Chondrocyte (in vitro differentiated cells): ENCODE results near the gene UFSP2. TPM values are rescaled to one million over a fixed set of nuclear protein-coding genes. Genes with fewer than 3 reads are reported as not detected.

ENCODE experiments used
- DNase-seq: peaks from one replicate; pipeline ENCODE4 v3.0.0; 2021; ENCODE audit warnings: mixed read lengths, low spot score
- H3K27ac Mint-ChIP-seq: one replicate; pipeline ENCODE4 v1.8.0; 2021; ENCODE audit warnings: mild to moderate bottlenecking, moderate library complexity, mixed read lengths; ENCODE audit not compliant: unreplicated experiment
- H3K27me3 Mint-ChIP-seq: 2 replicates; pipeline ENCODE4 v1.8.0; 2021; ENCODE audit warnings: low read depth, mixed read lengths
- H3K36me3 Mint-ChIP-seq: 2 replicates; pipeline ENCODE4 v1.8.0; 2021; ENCODE audit warnings: low read depth, mixed read lengths
- H3K4me1 Mint-ChIP-seq: 2 replicates; pipeline ENCODE4 v1.8.0; 2021; ENCODE audit warnings: low read depth, mild to moderate bottlenecking, mixed read lengths
- H3K4me3 Mint-ChIP-seq: one replicate; pipeline ENCODE4 v1.8.0; 2021; ENCODE audit warnings: mild to moderate bottlenecking, moderate library complexity, mixed read lengths; ENCODE audit not compliant: unreplicated experiment
- H3K9me3 Mint-ChIP-seq: 2 replicates; pipeline ENCODE4 v1.8.0; 2021; ENCODE audit warnings: low read depth, mixed read lengths
- total RNA-seq: library from RNA; stranded (reverse); gene quantifications from 3 replicates; pipeline ENCODE4 v1.2.1, GENCODE V29; 2021
- TF ChIP-seq, protein P1 (sequence below): fragments of 200-600 bp; sonication (generic); IDR thresholded peaks from 2 replicates; pipeline ENCODE4 v1.5.0; 2021; ENCODE audit warnings: antibody characterized with exemption, mild to moderate bottlenecking, moderate library complexity

The UFSP2 gene
- total RNA-seq, 1 donor from 2014 or later, result 33.0 TPM

- peaks cover 11% of the 10 kb centered on the region for H3K9me3 Mint-ChIP-seq
- peaks cover 14% of the 10 kb centered on the region for H3K36me3 Mint-ChIP-seq
- H3K4me1 Mint-ChIP-seq, result peaks cover 29% of the 10 kb centered on the region
- H3K4me3 Mint-ChIP-seq, result no peak overlapping the region
- TF ChIP-seq, protein P1, sequence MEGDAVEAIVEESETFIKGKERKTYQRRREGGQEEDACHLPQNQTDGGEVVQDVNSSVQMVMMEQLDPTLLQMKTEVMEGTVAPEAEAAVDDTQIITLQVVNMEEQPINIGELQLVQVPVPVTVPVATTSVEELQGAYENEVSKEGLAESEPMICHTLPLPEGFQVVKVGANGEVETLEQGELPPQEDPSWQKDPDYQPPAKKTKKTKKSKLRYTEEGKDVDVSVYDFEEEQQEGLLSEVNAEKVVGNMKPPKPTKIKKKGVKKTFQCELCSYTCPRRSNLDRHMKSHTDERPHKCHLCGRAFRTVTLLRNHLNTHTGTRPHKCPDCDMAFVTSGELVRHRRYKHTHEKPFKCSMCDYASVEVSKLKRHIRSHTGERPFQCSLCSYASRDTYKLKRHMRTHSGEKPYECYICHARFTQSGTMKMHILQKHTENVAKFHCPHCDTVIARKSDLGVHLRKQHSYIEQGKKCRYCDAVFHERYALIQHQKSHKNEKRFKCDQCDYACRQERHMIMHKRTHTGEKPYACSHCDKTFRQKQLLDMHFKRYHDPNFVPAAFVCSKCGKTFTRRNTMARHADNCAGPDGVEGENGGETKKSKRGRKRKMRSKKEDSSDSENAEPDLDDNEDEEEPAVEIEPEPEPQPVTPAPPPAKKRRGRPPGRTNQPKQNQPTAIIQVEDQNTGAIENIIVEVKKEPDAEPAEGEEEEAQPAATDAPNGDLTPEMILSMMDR, result no peak
- DNase-seq, result no peak
- H3K27ac Mint-ChIP-seq, result peak overlapping the region; percentile 53
- H3K27me3 Mint-ChIP-seq, result no peaks in the 10 kb centered on the region
Measured at GRCh38 chr4:185384930-185385331, 40.8 kb downstream of the UFSP2 start.

DNA sequence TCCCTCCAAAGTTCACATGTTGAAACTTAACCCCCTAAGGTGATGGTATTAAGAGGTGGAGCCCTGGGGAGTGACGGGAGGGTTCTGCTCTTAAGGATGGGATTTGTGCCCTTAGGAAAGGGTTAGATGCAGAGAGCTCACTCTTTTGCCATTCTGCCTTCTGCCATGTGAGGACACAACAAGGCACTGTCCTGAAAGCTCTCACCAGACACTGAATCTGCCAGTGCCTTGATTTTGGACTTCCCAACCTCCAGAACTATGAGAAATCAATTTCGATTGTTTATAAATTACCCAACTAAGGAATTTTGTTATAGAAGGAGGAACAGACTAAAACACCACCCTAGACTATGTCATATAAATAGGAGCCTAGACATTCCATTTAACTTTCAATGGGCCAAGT is 41.7 kb downstream of the UFSP2 start:
- peaks cover 11% of the 10 kb centered on the region for H3K9me3 Mint-ChIP-seq
- H3K27ac Mint-ChIP-seq, result no peak overlapping the region
- TF ChIP-seq, protein P1, result no peak
- H3K4me1 Mint-ChIP-seq, result peaks cover 29% of the 10 kb centered on the region
- peaks cover 18% of the 10 kb centered on the region for H3K36me3 Mint-ChIP-seq
- no peaks in the 10 kb centered on the region for H3K27me3 Mint-ChIP-seq
- no peak overlapping the region for H3K4me3 Mint-ChIP-seq
- DNase-seq, result no peak

DNA sequence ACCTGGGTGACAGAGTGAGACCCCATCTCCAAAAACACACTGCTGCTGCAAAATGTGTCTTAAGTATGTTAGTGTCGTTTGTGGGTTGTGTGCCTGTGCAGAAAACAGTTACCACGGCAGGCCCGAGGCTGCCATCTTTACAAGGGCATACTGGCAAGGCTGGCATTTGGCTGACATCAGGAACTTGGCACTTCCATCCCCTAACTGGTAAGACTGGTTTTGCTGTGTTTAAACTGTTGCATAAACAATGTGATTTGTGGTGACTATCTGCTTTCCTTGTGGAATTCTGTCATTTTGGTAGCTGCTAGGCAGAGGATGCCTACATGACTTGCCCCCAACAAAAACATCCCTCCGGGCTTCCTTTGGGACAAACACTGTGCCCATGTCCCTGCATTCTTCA is 42.3 kb downstream of the UFSP2 start:
- DNase-seq, result no peak
- no peaks in the 10 kb centered on the region for H3K27me3 Mint-ChIP-seq
- no peak overlapping the region for H3K4me3 Mint-ChIP-seq
- peaks cover 29% of the 10 kb centered on the region for H3K4me1 Mint-ChIP-seq
- TF ChIP-seq, protein P1, result no peak
- H3K9me3 Mint-ChIP-seq, result peaks cover 13% of the 10 kb centered on the region
- H3K36me3 Mint-ChIP-seq, result peaks cover 22% of the 10 kb centered on the region
- no peak overlapping the region for H3K27ac Mint-ChIP-seq

- TF ChIP-seq, protein P1, result no peak
- Mint-ChIP-seq H3K36me3 (peaks cover 28% of the 10 kb centered on the region), H3K27ac (no peak overlapping the region), H3K27me3 (no peaks in the 10 kb centered on the region), H3K4me1 (peaks cover 29% of the 10 kb centered on the region), H3K9me3 (peaks cover 14% of the 10 kb centered on the region), H3K4me3 (no peak overlapping the region)
- no peak for DNase-seq
Measured at GRCh38 chr4:185382754-185383153, 43.0 kb downstream of the UFSP2 start.

- Mint-ChIP-seq H3K4me3 (no peak overlapping the region), H3K4me1 (peaks cover 29% of the 10 kb centered on the region), H3K36me3 (peaks cover 31% of the 10 kb centered on the region), H3K27ac (no peak overlapping the region), H3K27me3 (no peaks in the 10 kb centered on the region), H3K9me3 (peaks cover 14% of the 10 kb centered on the region)
- DNase-seq, result no peak
- TF ChIP-seq, protein P1, result no peak
Measured at GRCh38 chr4:185381288-185382196, 44.2 kb downstream of the UFSP2 start.
